A549 (cell line): ENCODE results near the gene COG5. TPM values are rescaled to one million over a fixed set of nuclear protein-coding genes. Genes with fewer than 3 reads are reported as not detected.

Source experiments
- ATAC-seq, 2 experiments: fragments of 200-7000 bp in 1 of 2; fragments of >200 bp in 1 of 2; cut with Nextera tagmentation in 1 of 2; cut with Tn5 transposase in 1 of 2; 3 replicates each; pipeline versions ENCODE4 v1.8.0 to v1.9.1; 2018 to 2020; ENCODE audit warnings: mild to moderate bottlenecking in 1 of 2, moderate library complexity in 1 of 2
- CTCF ChIA-PET: fragments of 300-600 bp; sonication (Branson Sonifier 250); formaldehyde crosslinking; extraction: SDS; loops from one replicate; lab custom pipeline; 2021; ENCODE audit warnings: antibody characterized with exemption, inconsistent platforms; lab: Yijun Ruan, JAX
- POLR2A ChIA-PET: fragments of 350-600 bp; formaldehyde crosslinking; extraction: SDS; loops from one replicate; lab custom pipeline; 2021; ENCODE audit warnings: antibody characterized with exemption, inconsistent platforms; lab: Yijun Ruan, JAX
- DNase-seq, 2 experiments: peaks; one replicate each; pipeline versions ENCODE4 v3.0.0 to v3.0.0-alpha.2; 2011 to 2016; ENCODE audit warnings: low read depth in 1 of 2, low spot score in 1 of 2
- FAIRE-seq: peaks from 2 replicates; lab custom pipeline; 2011; peaks lifted over from hg19 to GRCh38; lab: Jason Lieb, UNC
- H3K27ac ChIP-seq, 2 experiments: fragments of >200 bp; sonication (Bioruptor Twin); formaldehyde crosslinking; 3 replicates each; pipeline ENCODE4 v1.5.1; 2016 to 2017
- H3K4me1 ChIP-seq: fragments of >200 bp; sonication (Bioruptor Twin); formaldehyde crosslinking; 3 replicates; pipeline ENCODE4 v1.6.1; 2016
- H3K4me2 ChIP-seq: fragments of >200 bp; sonication (Bioruptor Twin); formaldehyde crosslinking; 3 replicates; pipeline ENCODE4 v1.6.1; 2016
- H3K4me3 ChIP-seq: fragments of >200 bp; sonication (Bioruptor Twin); formaldehyde crosslinking; 3 replicates; pipeline ENCODE4 v1.5.1; 2016
- H3K9me3 ChIP-seq: fragments of >200 bp; sonication (Bioruptor Twin); formaldehyde crosslinking; 3 replicates; pipeline ENCODE4 v1.6.1; 2016
- CBX2 ChIP-seq: fragments of 200-600 bp; sonication (generic); IDR thresholded peaks from 2 replicates; pipeline ENCODE4 v1.6.1; 2016; ENCODE audit warnings: low read depth, mild to moderate bottlenecking, borderline replicate concordance
- CEBPB ChIP-seq, 2 experiments: fragments of >200 bp in 1 of 2; sonication (Bioruptor Twin) in 1 of 2; formaldehyde crosslinking in 1 of 2; IDR thresholded peaks; 2 replicates each; pipeline ENCODE4 v1.6.1; 2012 to 2016
- CHD2 ChIP-seq: fragments of 150-350 bp; IDR thresholded peaks from 2 replicates; pipeline ENCODE4 v1.6.1; 2014; ENCODE audit warnings: low read length; ENCODE audit not compliant: partially characterized antibody
- FOSL2 ChIP-seq, 2 experiments: fragments of 450-650 bp in 1 of 2; fragments of >200 bp in 1 of 2; sonication (Bioruptor Twin) in 1 of 2; formaldehyde crosslinking; IDR thresholded peaks; 2 replicates each; pipeline versions ENCODE4 v1.5.0 to v1.6.1; 2016 to 2020; ENCODE audit warnings: mild to moderate bottlenecking in 1 of 2, moderate library complexity in 1 of 2
- HDAC2 ChIP-seq: fragments of 200-600 bp; sonication (generic); IDR thresholded peaks from 2 replicates; pipeline ENCODE4 v1.6.1; 2016
- JUNB ChIP-seq: fragments of >200 bp; sonication (Bioruptor Twin); formaldehyde crosslinking; IDR thresholded peaks from 2 replicates; pipeline ENCODE4 v1.6.1; 2016
- MAFK ChIP-seq: fragments of 450-650 bp; IDR thresholded peaks from 2 replicates; pipeline ENCODE4 v1.6.1; 2014; ENCODE audit not compliant: partially characterized antibody
- RFX5 ChIP-seq: fragments of 450-650 bp; IDR thresholded peaks from 2 replicates; pipeline ENCODE4 v1.7.1; 2014; ENCODE audit warnings: antibody characterized with exemption, mild to moderate bottlenecking, moderate library complexity
- SREBF2 ChIP-seq: fragments of 450-650 bp; IDR thresholded peaks from 2 replicates; pipeline ENCODE4 v1.6.1; 2014; ENCODE audit warnings: mild to moderate bottlenecking, moderate library complexity
- ZNF302 ChIP-seq: fragments of 250-450 bp; sonication (Bioruptor Pico); IDR thresholded peaks from 2 replicates; pipeline ENCODE4 v1.9.0; 2021; ENCODE audit warnings: inconsistent platforms, mild to moderate bottlenecking, moderate library complexity
- WGBS: methylation state at CpG from one replicate; pipeline ENCODE4 v1.1.6; 2017; ENCODE audit errors: missing lambda C conversion rate; 5-methylcytosine and 5-hydroxymethylcytosine counted together
- polyA plus RNA-seq, 4 experiments: library from polyadenylated mRNA; depleted of rRNA in 3 of 4; stranded (reverse); fragments of >200 nt; fragmentation: RNase III in 1 of 4; extraction: RNeasy Plus Mini Kit Qiagen cat#74134 plus additional on column Dnase treatment in 1 of 4; gene quantifications; 2 replicates in 3 of 4; 3 replicates in 1 of 4; pipeline ENCODE4 v1.2.3, GENCODE V29; 2011 to 2017
- TF ChIP-seq, protein P1 (sequence below): fragments of 250-450 bp; sonication (Bioruptor Pico); IDR thresholded peaks from 2 replicates; pipeline ENCODE4 v1.5.0; 2021; ENCODE audit warnings: mild to moderate bottlenecking, moderate library complexity, borderline replicate concordance
- TF ChIP-seq, protein P2 (sequence below): IDR thresholded peaks from 2 replicates; pipeline ENCODE4 v1.6.1; 2012

The COG5 gene
- polyA plus RNA-seq, 2 of the 4 experiments (the other 2 are of a cell fraction) = 22.5 to 44.0 TPM

DNA sequence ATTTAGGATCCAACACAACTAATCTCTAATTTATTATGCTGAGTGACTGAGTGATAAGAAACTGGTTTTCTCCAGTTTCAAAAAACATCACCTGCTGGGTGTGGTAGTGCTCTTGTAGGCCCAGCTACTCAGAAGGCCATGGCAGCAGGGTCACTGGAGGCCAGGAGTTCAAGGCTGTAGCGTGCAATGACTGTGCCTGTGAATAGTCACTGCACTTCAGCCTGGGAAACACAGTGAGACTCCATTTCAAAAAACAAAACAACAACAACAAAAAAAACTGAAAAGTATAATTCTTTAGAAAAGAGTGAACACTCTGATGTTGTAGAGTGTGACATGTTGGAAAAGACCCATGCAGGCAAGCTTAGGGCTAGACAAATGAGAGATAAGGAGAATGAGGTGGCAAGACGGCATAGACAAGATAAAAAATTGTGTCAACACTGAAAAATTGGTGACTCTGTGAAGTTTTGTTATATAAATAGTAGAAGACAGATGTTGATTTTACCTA lies 243.9 kb downstream of the COG5 start:
- no peak overlapping the region for H3K4me2 ChIP-seq
- POLR2A ChIA-PET = no interaction called here
- 94% methylated on average over 2 of the region's 2 CpGs for WGBS
- TF ChIP-seq CHD2 (no peak), ZNF302 (no peak), CBX2 (no peak), HDAC2 (no peak)
- TF ChIP-seq, protein P1, sequence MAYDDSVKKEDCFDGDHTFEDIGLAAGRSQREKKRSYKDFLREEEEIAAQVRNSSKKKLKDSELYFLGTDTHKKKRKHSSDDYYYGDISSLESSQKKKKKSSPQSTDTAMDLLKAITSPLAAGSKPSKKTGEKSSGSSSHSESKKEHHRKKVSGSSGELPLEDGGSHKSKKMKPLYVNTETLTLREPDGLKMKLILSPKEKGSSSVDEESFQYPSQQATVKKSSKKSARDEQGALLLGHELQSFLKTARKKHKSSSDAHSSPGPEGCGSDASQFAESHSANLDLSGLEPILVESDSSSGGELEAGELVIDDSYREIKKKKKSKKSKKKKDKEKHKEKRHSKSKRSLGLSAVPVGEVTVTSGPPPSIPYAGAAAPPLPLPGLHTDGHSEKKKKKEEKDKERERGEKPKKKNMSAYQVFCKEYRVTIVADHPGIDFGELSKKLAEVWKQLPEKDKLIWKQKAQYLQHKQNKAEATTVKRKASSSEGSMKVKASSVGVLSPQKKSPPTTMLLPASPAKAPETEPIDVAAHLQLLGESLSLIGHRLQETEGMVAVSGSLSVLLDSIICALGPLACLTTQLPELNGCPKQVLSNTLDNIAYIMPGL (CRISPR knock-in tag) = no peak
- peaks cover 4% of the 10 kb centered on the region; the same call in 1 of the 3 replicates for H3K4me1 ChIP-seq
- ATAC-seq (no peak), DNase-seq (no peak), FAIRE-seq (peak; percentile 32)
- no peak overlapping the region for H3K27ac ChIP-seq
- no peak overlapping the region for H3K4me3 ChIP-seq
- H3K9me3 ChIP-seq = no peaks in the 10 kb centered on the region
- CTCF ChIA-PET = no interaction called here

DNA sequence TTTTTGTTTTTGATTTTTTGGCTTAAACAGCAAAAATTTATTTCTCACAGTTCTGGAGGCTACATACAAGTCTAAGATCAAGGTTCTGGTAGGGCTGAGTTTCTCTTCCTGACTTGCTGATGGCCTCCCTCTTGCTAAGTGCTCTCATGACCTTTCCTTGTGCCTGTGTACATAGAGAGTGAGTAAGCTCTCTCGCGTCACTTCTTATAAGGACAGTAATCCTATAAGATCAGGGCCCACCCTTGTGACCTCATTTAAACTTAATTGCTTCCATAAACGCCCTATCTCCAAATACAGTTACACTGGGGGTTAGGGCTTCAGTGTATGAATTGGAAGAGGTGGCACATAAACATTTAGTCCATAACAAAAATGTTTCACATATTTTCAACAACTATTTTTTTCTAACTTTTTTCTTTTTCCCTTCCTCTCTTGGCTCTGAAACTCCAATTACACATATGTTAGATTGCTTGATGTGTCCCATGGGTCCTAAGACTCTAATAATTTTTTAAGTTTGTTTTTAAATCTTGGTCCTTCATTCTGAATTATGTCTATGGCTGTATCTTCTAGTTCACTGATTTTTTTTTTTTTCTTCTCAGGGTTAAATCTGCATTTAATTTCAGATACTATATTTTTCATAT lies 245.1 kb downstream of the COG5 start:
- WGBS = 50% methylated on average over 3 of the region's 3 CpGs
- POLR2A ChIA-PET = no interaction called here
- FAIRE-seq (no peak), DNase-seq (peak in 1 of 2 experiments; percentile 63)
- H3K4me3 ChIP-seq = no peak overlapping the region
- 0 out of 3 replicates have a peak overlapping the region, but pooled peaks have one; percentile 4 for H3K4me2 ChIP-seq
- no peak overlapping the region for H3K27ac ChIP-seq
- CTCF ChIA-PET = no interaction called here
- TF ChIP-seq CEBPB (IDR thresholded peaks at IDR 0.05) (no peak), FOSL2 (IDR thresholded peaks at IDR 0.05) (no peak), FOSL2 (CRISPR knock-in tag; IDR thresholded peaks at IDR 0.05) (peak; percentile 17; the same call in 1 of the 2 replicates), JUNB (no peak)
- TF ChIP-seq, all 56 proteins: peak for 1
- Histone ChIP-seq H3K9me3 (no peaks in the 10 kb centered on the region), H3K4me1 (peaks cover 4% of the 10 kb centered on the region; the same call in 1 of the 3 replicates)
- ATAC-seq = peak in 1 of 2 experiments; percentile 60; a peak in 2 of 6 replicates

DNA sequence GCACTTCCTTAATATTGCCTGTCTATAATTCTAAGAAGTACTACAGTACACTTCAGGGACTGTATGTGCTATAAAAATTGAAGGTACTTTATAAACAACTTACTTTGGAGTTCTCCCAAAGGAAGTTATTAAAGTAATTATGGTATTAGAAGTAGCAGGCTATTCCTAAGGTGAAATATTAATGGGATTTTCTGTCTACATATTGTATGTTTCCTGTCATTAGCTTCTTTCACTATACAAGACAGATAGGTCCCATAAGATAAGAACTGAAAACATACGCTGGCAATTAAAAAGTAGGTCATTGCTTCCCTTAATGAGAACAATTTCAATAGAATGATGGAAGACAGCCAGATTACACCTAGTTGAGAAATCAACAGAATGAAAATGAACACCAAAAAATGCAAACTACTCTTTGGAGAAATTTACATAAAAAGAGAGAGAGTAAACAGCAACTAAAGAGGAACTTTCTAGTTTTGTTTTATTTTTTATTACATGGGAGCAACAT lies 248.0 kb downstream of the COG5 start:
- H3K9me3 ChIP-seq = no peaks in the 10 kb centered on the region
- TF ChIP-seq, protein P2, sequence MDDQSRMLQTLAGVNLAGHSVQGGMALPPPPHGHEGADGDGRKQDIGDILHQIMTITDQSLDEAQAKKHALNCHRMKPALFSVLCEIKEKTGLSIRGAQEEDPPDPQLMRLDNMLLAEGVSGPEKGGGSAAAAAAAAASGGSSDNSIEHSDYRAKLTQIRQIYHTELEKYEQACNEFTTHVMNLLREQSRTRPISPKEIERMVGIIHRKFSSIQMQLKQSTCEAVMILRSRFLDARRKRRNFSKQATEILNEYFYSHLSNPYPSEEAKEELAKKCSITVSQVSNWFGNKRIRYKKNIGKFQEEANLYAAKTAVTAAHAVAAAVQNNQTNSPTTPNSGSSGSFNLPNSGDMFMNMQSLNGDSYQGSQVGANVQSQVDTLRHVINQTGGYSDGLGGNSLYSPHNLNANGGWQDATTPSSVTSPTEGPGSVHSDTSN = no peak
- TF ChIP-seq, protein P1 (CRISPR knock-in tag) = no peak
- no peak for TF ChIP-seq SREBF2
- TF ChIP-seq, all 56 proteins: peak for 0
- 95% methylated on average over 1 of the region's 1 CpG for WGBS
- FAIRE-seq = no peak
- peaks cover 4% of the 10 kb centered on the region; the same call in 1 of the 3 replicates for H3K4me1 ChIP-seq
- no peak overlapping the region for H3K4me3 ChIP-seq
- ChIA-PET CTCF (no interaction called here), POLR2A (no interaction called here)
- no peak overlapping the region for H3K4me2 ChIP-seq
- no peak for DNase-seq
- no peak overlapping the region for H3K27ac ChIP-seq
- ATAC-seq = no peak

DNA sequence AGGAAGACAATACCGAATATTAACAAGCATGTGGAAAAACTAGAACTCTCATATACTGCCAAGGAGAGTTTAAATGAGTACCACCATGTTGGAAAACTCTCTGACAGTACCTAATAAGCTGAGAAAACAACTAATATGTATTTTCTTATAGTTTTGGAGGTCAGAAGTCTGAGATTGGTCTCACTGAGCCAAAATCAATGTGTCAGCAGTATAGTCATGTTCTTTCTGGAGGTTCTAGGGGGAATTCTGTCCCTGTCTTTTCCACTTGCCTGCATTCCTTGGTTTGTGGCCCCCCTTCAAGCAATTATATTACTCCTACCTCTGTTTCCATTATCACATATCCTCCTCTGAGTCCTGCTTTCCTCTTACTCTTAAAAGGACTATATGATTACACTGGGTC lies 250.4 kb downstream of the COG5 start:
- no peak for ATAC-seq
- no peak for DNase-seq
- no peak overlapping the region for H3K4me3 ChIP-seq
- TF ChIP-seq MAFK = peak; percentile 44
- no peak for TF ChIP-seq RFX5
- no peak overlapping the region for H3K4me2 ChIP-seq
- ChIA-PET CTCF (no interaction called here), POLR2A (no interaction called here)
- no peaks in the 10 kb centered on the region for H3K9me3 ChIP-seq
- no peak for FAIRE-seq
- peaks cover under 1% of the 10 kb centered on the region; the same call in 1 of the 3 replicates for H3K4me1 ChIP-seq
- H3K27ac ChIP-seq = no peak overlapping the region
- 97% methylated on average over 1 of the region's 1 CpG for WGBS
